K562 (cell line): ENCODE measurements around the gene LAMTOR1. TPM values are rescaled to one million over a fixed set of nuclear protein-coding genes. Genes with fewer than 3 reads are reported as not detected.

Experiments used
- BDP1 ChIP-seq: IDR thresholded peaks from 3 replicates; pipeline ENCODE4 v1.6.1; 2011; ENCODE audit not compliant: insufficient read length, insufficient read depth
- HCFC1 ChIP-seq: IDR thresholded peaks from 2 replicates; pipeline ENCODE4 v1.6.1; 2012; ENCODE audit warnings: low read depth, low read length, improper control_type of control experiment
- HDAC1 ChIP-seq, 2 experiments: fragments of 450-650 bp; IDR thresholded peaks; 2 replicates each; pipeline ENCODE4 v1.6.1; 2016 to 2017; ENCODE audit warnings: inconsistent platforms in 1 of 2, mild to moderate bottlenecking in 1 of 2, moderate library complexity in 1 of 2
- JUNB ChIP-seq: fragments of 450-650 bp; formaldehyde crosslinking; conservative IDR thresholded peaks from 2 replicates; pipeline ENCODE4 v1.4.0; 2020; ENCODE audit warnings: mild to moderate bottlenecking
- KAT8 ChIP-seq: fragments of 450-650 bp; IDR thresholded peaks from 2 replicates; pipeline ENCODE4 v1.6.1; 2016; ENCODE audit warnings: low read depth, mild to moderate bottlenecking
- KDM1A ChIP-seq, 2 experiments: fragments of 450-650 bp; IDR thresholded peaks; 2 replicates each; pipeline ENCODE4 v1.6.1; 2016; ENCODE audit warnings: mild to moderate bottlenecking in 2 of 2
- KDM4B ChIP-seq, 2 experiments: fragments of 450-650 bp in 1 of 2; sonication (generic) in 1 of 2; IDR thresholded peaks; 2 replicates each; pipeline ENCODE4 v1.6.1; 2016 to 2017; ENCODE audit warnings: borderline replicate concordance in 2 of 2, antibody characterized with exemption in 1 of 2, low read depth in 1 of 2, mild to moderate bottlenecking in 1 of 2
- MAZ ChIP-seq, 2 experiments: fragments of 450-650 bp in 1 of 2; sonication (generic) in 1 of 2; formaldehyde crosslinking; IDR thresholded peaks in 1 of 2; conservative IDR thresholded peaks in 1 of 2; 2 replicates each; pipeline versions ENCODE4 v1.4.0 to v1.5.0; 2020; ENCODE audit warnings: mild to moderate bottlenecking in 1 of 2, missing genetic modification reagents in 1 of 2
- SREBF1 ChIP-seq: fragments of 150-350 bp; IDR thresholded peaks from 2 replicates; pipeline ENCODE4 v1.6.1; 2014; ENCODE audit warnings: antibody characterized with exemption, low read depth, low read length, borderline replicate concordance
- TBL1XR1 ChIP-seq, 2 experiments: IDR thresholded peaks; 2 replicates each; pipeline ENCODE4 v1.6.1; 2012; ENCODE audit warnings: improper control_type of control experiment in 2 of 2, low read length in 2 of 2, mild to moderate bottlenecking in 1 of 2
- ZFP1 ChIP-seq: fragments of 450-650 bp; formaldehyde crosslinking; IDR thresholded peaks from 2 replicates; pipeline ENCODE4 v1.4.0; 2020; ENCODE audit warnings: mild to moderate bottlenecking, mixed read lengths
- ZKSCAN1 ChIP-seq: fragments of 150-350 bp; IDR thresholded peaks from 2 replicates; pipeline ENCODE4 v1.6.1; 2016; ENCODE audit warnings: low read depth, low read length
- ZKSCAN8 ChIP-seq: fragments of 200-800 bp; sonication (Bioruptor generic); IDR thresholded peaks from 2 replicates; pipeline ENCODE4 v1.6.1; 2016; ENCODE audit warnings: missing genetic modification characterization, missing compliant biosample characterization
- ZNF124 ChIP-seq: sonication (generic); formaldehyde crosslinking; IDR thresholded peaks from 2 replicates; pipeline ENCODE4 v1.8.1; 2022; ENCODE audit warnings: missing genetic modification reagents
- ZNF263 ChIP-seq: sonication (generic); formaldehyde crosslinking; IDR thresholded peaks from 2 replicates; pipeline ENCODE4 v1.8.0; 2022; ENCODE audit warnings: mild to moderate bottlenecking, missing genetic modification reagents, borderline replicate concordance
- ZNF584 ChIP-seq: fragments of 200-800 bp; sonication (Bioruptor generic); IDR thresholded peaks from 2 replicates; pipeline ENCODE4 v1.6.1; 2016; ENCODE audit warnings: low read depth, mild to moderate bottlenecking, missing genetic modification characterization, missing compliant biosample characterization
- ZNF764 ChIP-seq: fragments of 250-450 bp; sonication (Bioruptor Pico); IDR thresholded peaks from 2 replicates; pipeline ENCODE4 v1.4.0; 2020; ENCODE audit warnings: low read depth, mild to moderate bottlenecking, moderate library complexity
- ZZZ3 ChIP-seq: fragments of 450-650 bp; IDR thresholded peaks from 2 replicates; pipeline ENCODE4 v1.6.1; 2016; ENCODE audit warnings: antibody characterized with exemption, mild to moderate bottlenecking, moderate library complexity
- polyA plus RNA-seq, 8 experiments: library from polyadenylated mRNA; depleted of rRNA in 4 of 8; stranded (reverse) in 5 of 8; unstranded in 3 of 8; fragments of >200 nt; fragmentation: Nextera tagmentation in 2 of 8; fragmentation: Illumina TruSeq in 1 of 8; extraction: Ambion mirVana in 2 of 8; extraction: Trizol in 1 of 8; gene quantifications; 2 replicates each; pipeline versions ENCODE4 v1.2.1 to v1.2.3, GENCODE V29; 2011 to 2014; ENCODE audit warnings: inconsistent platforms in 1 of 8, missing spikeins in 1 of 8
- total RNA-seq, 7 experiments: library from RNA; depleted of rRNA in 6 of 7; stranded (reverse); fragments of >200 nt in 6 of 7; fragmentation: Illumina TruSeq in 2 of 7; extraction: Trizol in 2 of 7; gene quantifications; 2 replicates each; pipeline versions ENCODE4 v1.2.1 to v1.2.3, GENCODE V29; 2011 to 2021; ENCODE audit warnings: low replicate concordance in 1 of 7
- TF ChIP-seq, protein P1 (sequence below), 2 experiments: IDR thresholded peaks; 2 replicates each; pipeline ENCODE4 v1.6.1; 2011; ENCODE audit warnings: borderline replicate concordance in 1 of 2, control low read depth in 1 of 2, low read depth in 1 of 2, low read length in 1 of 2, mild to moderate bottlenecking in 1 of 2, mixed read lengths in 1 of 2, moderate library complexity in 1 of 2; ENCODE audit not compliant: insufficient read depth in 1 of 2, insufficient read length in 1 of 2, poor library complexity in 1 of 2, severe bottlenecking in 1 of 2; ENCODE audit errors: extremely low read depth in 1 of 2
- TF ChIP-seq, protein P2 (sequence below): IDR thresholded peaks from 2 replicates; pipeline ENCODE4 v1.6.1; 2016; ENCODE audit warnings: missing genetic modification characterization, missing compliant biosample characterization
- TF ChIP-seq, protein P3 (sequence below): fragments of 250-450 bp; sonication (Bioruptor Pico); IDR thresholded peaks from 2 replicates; pipeline ENCODE4 v1.8.0; 2022; ENCODE audit warnings: moderate library complexity, mild to moderate bottlenecking, inconsistent platforms
- TF ChIP-seq, protein P4 (sequence below): sonication (generic); formaldehyde crosslinking; IDR thresholded peaks from 2 replicates; pipeline ENCODE4 v1.9.0; 2022; ENCODE audit warnings: mild to moderate bottlenecking, missing genetic modification reagents
- TF ChIP-seq, protein P5 (sequence below): fragments of 250-450 bp; sonication (Bioruptor Pico); IDR thresholded peaks from 2 replicates; pipeline ENCODE4 v1.8.0; 2022; ENCODE audit warnings: inconsistent platforms

LAMTOR1 gene
- total and polyA plus RNA-seq, 9 of the 15 experiments (the other 6 are each of a cell fraction or from before 2014, with no cell fraction given) = 62.6 to 104 (median 85.3) TPM

DNA sequence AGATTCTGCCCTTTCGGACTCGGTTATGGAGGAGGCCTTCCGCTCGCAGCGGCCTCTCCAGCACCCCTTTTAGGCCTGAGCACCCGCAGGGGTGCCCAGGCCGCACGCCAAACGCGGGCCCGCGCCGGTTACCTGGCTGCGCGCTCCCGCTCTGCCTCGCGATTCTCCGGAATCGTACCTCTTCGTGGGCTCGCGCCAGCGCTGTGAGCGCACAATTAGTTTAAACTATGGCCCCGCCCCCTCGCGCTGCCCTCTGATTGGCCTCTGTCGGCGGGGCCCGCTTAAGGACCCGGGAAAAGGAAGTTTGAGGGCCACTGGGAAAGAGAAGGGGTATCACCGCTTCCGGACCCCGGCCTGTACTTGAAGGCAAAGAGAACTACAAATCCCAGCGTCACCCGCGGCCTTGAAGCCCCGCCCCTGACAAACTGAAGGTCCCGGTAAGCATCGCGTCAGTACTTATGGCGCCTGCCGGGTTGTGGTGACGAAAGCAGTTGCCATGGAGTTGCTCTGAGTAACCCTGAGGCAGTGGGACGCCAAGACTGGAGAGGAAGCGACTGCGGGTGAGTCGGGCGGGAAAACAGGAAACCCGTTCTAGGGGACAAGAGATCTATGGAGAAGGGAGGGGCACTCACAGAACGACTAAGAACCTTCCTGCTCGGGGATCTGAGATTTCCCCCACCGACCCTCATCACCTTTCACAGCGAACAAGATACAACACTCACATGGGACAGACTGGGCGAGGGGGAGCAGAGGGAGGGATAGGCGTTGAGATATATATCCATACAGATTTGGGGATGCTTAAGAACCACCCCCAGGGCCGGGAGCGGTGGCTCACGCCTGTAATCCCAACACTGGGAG is 22.5 kb downstream of the LAMTOR1 start, which contains the start of the genes LRRC51 and NUMA1 (continued):
- TF ChIP-seq ZZZ3 (no peak), MAZ (CRISPR knock-in tag; conservative IDR thresholded peaks at IDR 0.05 in 1 of 2, IDR thresholded peaks at IDR 0.05 in 1 of 2) (peak; percentile 74 to 77), JUNB (CRISPR knock-in tag) (no peak), ZNF584 (CRISPR knock-in tag) (no peak), KDM1A (IDR thresholded peaks at IDR 0.05) (no peak), KAT8 (no peak), TBL1XR1 (IDR thresholded peaks at IDR 0.05; ENCODE audit: low read length in 2 of 2) (no peak; a peak in 1 of 4 replicates), ZNF764 (0 out of 2 replicates have a peak, but pooled peaks have one; percentile 47), KDM4B (IDR thresholded peaks at IDR 0.05; ENCODE audit: borderline replicate concordance in 2 of 2, low read depth in 1 of 2) (no peak), ZNF263 (CRISPR knock-in tag) (no peak), HCFC1 (peak; percentile 96), ZFP1 (CRISPR knock-in tag) (no peak), ZKSCAN8 (CRISPR knock-in tag) (no peak), HDAC1 (IDR thresholded peaks at IDR 0.05) (peak in 1 of 2 experiments; percentile 89; a peak in 2 of 4 replicates), SREBF1 (no peak), BDP1 (no peak), ZNF124 (no peak), ZKSCAN1 (no peak)
- TF ChIP-seq, protein P1, sequence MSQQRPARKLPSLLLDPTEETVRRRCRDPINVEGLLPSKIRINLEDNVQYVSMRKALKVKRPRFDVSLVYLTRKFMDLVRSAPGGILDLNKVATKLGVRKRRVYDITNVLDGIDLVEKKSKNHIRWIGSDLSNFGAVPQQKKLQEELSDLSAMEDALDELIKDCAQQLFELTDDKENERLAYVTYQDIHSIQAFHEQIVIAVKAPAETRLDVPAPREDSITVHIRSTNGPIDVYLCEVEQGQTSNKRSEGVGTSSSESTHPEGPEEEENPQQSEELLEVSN (IDR thresholded peaks at IDR 0.05; ENCODE audit: borderline replicate concordance in 1 of 2, extremely low read depth in 1 of 2, insufficient read depth in 1 of 2, insufficient read length in 1 of 2, low read depth in 1 of 2, low read length in 1 of 2, poor library complexity in 1 of 2, severe bottlenecking in 1 of 2) = peak; percentile 45 to 59
- TF ChIP-seq, protein P2, sequence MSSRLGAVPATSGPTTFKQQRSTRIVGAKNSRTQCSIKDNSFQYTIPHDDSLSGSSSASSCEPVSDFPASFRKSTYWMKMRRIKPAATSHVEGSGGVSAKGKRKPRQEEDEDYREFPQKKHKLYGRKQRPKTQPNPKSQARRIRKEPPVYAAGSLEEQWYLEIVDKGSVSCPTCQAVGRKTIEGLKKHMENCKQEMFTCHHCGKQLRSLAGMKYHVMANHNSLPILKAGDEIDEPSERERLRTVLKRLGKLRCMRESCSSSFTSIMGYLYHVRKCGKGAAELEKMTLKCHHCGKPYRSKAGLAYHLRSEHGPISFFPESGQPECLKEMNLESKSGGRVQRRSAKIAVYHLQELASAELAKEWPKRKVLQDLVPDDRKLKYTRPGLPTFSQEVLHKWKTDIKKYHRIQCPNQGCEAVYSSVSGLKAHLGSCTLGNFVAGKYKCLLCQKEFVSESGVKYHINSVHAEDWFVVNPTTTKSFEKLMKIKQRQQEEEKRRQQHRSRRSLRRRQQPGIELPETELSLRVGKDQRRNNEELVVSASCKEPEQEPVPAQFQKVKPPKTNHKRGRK (tag) = no peak
- TF ChIP-seq, protein P3, sequence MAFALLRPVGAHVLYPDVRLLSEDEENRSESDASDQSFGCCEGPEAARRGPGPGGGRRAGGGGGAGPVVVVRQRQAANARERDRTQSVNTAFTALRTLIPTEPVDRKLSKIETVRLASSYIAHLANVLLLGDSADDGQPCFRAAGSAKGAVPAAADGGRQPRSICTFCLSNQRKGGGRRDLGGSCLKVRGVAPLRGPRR (CRISPR knock-in tag) = no peak
- TF ChIP-seq, protein P4, sequence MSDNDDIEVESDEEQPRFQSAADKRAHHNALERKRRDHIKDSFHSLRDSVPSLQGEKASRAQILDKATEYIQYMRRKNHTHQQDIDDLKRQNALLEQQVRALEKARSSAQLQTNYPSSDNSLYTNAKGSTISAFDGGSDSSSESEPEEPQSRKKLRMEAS (CRISPR knock-in tag) = no peak; the same call in 1 of the 2 replicates
- TF ChIP-seq, protein P5, sequence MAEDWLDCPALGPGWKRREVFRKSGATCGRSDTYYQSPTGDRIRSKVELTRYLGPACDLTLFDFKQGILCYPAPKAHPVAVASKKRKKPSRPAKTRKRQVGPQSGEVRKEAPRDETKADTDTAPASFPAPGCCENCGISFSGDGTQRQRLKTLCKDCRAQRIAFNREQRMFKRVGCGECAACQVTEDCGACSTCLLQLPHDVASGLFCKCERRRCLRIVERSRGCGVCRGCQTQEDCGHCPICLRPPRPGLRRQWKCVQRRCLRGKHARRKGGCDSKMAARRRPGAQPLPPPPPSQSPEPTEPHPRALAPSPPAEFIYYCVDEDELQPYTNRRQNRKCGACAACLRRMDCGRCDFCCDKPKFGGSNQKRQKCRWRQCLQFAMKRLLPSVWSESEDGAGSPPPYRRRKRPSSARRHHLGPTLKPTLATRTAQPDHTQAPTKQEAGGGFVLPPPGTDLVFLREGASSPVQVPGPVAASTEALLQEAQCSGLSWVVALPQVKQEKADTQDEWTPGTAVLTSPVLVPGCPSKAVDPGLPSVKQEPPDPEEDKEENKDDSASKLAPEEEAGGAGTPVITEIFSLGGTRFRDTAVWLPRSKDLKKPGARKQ = no peak
